Ovary (tissue), 9 donors: ENCODE results near the gene PFDN1. TPM values are rescaled to one million over a fixed set of nuclear protein-coding genes. Genes with fewer than 3 reads are reported as not detected.
A peak's percentile ranks its signal among the peaks of the same experiment; 100 is the strongest.

Experiments
- DNase-seq, 5 donors: peaks; one replicate each; pipeline ENCODE4 v3.0.0-alpha.2; 2019 to 2020
- H3K27ac ChIP-seq, 2 donors: fragments of 200-600 bp; one replicate each; pipeline versions ENCODE4 v1.5.1 to v1.8.0; 2019 to 2022
- H3K27me3 ChIP-seq: fragments of 200-600 bp; one replicate; pipeline ENCODE4 v1.8.0; 2022
- H3K36me3 ChIP-seq: fragments of 200-600 bp; sonication (generic); one replicate; pipeline ENCODE4 v1.5.1; 2019
- H3K4me1 ChIP-seq: one replicate; pipeline ENCODE4 v1.8.1; 2013; ENCODE audit warnings: mild to moderate bottlenecking, moderate library complexity; ENCODE audit not compliant: insufficient read depth
- H3K4me3 ChIP-seq: fragments of 200-600 bp; sonication (generic); one replicate; pipeline ENCODE4 v1.5.1; 2017
- H3K9me3 ChIP-seq, 2 donors: fragments of 200-600 bp in 1 of 2; sonication (generic) in 1 of 2; one replicate each; pipeline versions ENCODE4 v1.5.1 to v1.8.1; 2013 to 2019; ENCODE audit warnings: mild to moderate bottlenecking in 1 of 2, moderate library complexity in 1 of 2
- CTCF ChIP-seq, 3 donors: fragments of 450-650 bp in 2 of 3; fragments of 200-600 bp in 1 of 3; IDR thresholded peaks; one replicate each; pipeline versions ENCODE4 v1.5.1 to v1.8.0; 2016 to 2022; ENCODE audit warnings: antibody characterized with exemption in 3 of 3, mild to moderate bottlenecking in 1 of 3
- EP300 ChIP-seq: sonication (generic); formaldehyde crosslinking; IDR thresholded peaks from one replicate; pipeline ENCODE4 v1.6.1; 2017; ENCODE audit warnings: antibody characterized with exemption
- POLR2A ChIP-seq: fragments of 450-650 bp; IDR thresholded peaks from one replicate; pipeline ENCODE4 v1.6.1; 2017; ENCODE audit warnings: antibody characterized with exemption, mild to moderate bottlenecking, moderate library complexity
- WGBS, 3 donors: extraction: QIAGEN DNeasy Blood & Tissue Kit in 1 of 3; methylation state at CpG; one replicate each; pipeline versions ENCODE4 v1.1.5 to v1.1.7; 2013 to 2017; 5-methylcytosine and 5-hydroxymethylcytosine counted together
- intact Hi-C, 4 donors: fragments of 100-400 bp; cut with DNase I; formaldehyde crosslinking; loops; one replicate each; pipeline versions ENCODE4 v1.11.0 to v1.15.1; 2022 to 2023
- polyA plus RNA-seq, 2 donors: library from polyadenylated mRNA; stranded (reverse); fragments of 200-250 nt in 1 of 2; fragments of 350-450 nt in 1 of 2; fragmentation: Illumina TruSeq in 1 of 2; extraction: RNeasy Lipid Tissue Mini Kit (QIAGEN cat#74804) in 1 of 2; gene quantifications; one replicate each; pipeline ENCODE4 v1.2.3, GENCODE V29; 2013 to 2014
- total RNA-seq, 7 donors: library from RNA; depleted of rRNA in 2 of 7; stranded (reverse); fragments of >200 nt in 2 of 7; fragmentation: NEBNext Ultra II Directional in 3 of 7; extraction: Animal tissue kit (Norgen Biotek cat#: 25700) in 3 of 7; gene quantifications; one replicate each; pipeline versions ENCODE4 v1.1.0 to v1.2.4, GENCODE V29; 2016 to 2023
- donor health status: DM: no; HTN: no; CAD: no; lungs with moderate emphysema.
- donor health status: DM: no; HTN: no; CAD: no.
- donor health status: Bipolar disorder and iron deficiency.
- donor health status: DM: yes; HTN: yes; CAD: no.
- donor health status: DM: no; HTN: no; CAD: no.
- donor health status: DM: yes; HTN: yes; CAD: no.

Gene PFDN1
- total and polyA plus RNA-seq, 9 donors = 27.4 to 113 (median 35.3) TPM

DNA sequence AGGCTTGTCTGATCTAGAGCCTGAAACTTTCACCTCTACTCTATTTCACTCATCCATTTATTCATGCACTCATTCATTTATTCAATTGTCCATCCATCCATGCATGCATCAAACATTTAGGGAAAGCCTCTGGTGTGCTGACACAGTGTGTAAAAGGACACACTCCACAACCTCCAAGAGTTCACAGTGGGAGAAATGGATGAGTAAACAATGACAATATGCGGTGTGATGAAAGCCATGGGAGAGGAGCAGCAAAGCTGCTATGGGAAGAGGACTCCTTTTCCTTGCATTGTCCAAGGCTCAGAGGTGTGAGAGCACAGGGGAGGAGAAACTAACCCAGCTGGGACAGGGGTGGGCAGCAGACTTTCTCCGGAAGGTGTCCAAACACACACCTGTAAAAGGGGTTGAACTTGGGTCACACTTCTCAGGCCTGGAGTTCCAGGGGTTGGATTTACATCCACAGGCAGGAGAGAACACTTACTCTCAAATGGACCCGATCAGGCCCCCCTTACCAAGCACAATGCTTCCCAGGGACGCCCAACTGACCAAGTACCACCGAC, 21.2 kb upstream of the PFDN1 start:
- H3K36me3 ChIP-seq = no peaks in the 10 kb centered on the region
- H3K9me3 ChIP-seq = no peaks in the 10 kb centered on the region
- TF ChIP-seq POLR2A = no peak
- no peak for TF ChIP-seq EP300
- no peak for TF ChIP-seq CTCF (IDR thresholded peaks at IDR 0.05)
- intact Hi-C loops = no loop called here
- no peak overlapping the region for H3K27ac ChIP-seq
- no peak for DNase-seq
- H3K4me3 ChIP-seq = no peak overlapping the region
- H3K4me1 ChIP-seq = peaks cover 8% of the 10 kb centered on the region
- WGBS, 3 donors = 84 to 95% (median 90%) methylated on average over 5 of the region's 5 CpGs
- H3K27me3 ChIP-seq = no peaks in the 10 kb centered on the region

DNA sequence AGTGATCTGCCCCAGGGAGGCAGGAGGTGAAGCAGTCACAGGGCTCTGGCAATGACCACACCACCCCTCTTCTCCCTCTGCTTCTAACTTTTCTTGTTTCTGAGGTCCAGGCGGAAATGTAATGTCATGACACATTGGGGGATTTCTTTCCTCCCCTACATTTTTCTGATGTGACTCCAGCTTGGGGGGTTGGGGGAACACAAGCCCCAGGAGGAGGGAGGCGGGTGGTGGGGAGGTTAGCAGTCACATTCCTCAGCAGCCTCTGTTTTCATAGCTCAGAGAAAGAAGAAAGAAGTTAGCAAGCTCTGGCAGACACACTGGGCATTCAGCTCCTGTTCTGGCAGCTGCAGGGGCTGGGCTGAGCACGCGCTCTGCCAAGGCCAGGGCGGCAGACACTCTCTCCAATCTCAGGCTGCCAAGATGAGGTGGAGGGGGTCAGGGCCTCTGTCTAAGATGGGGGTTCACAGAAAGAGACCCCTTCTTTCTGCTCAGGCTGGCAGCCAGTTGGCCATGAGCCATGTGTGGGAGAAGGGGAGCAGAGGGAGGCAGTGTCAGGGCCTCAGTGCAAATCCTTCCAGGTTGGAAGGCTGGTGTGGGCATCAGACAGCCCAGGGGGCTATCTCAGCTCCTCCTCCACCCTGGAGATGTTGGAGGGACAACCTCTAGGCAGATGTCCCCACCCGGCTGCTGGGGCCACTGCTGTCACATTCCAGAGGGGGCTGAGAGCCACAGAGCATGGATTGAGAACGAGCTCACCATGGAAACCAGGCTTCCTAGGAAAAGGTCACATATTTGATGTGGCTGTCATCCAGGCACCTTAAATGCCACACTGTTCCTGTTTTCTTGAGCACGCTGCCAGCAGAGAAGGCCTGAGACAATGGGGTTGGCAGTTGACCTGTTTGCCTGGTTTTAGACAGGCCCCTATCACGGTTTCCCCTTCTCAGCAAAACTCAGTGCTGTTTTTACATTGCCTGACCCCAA, 20.1 kb upstream of the PFDN1 start:
- Histone ChIP-seq H3K36me3 (no peaks in the 10 kb centered on the region), H3K4me1 (peaks cover 8% of the 10 kb centered on the region), H3K4me3 (no peak overlapping the region), H3K27ac (peak overlapping the region in 1 of 2 donors; percentile 11), H3K27me3 (no peaks in the 10 kb centered on the region), H3K9me3 (no peaks in the 10 kb centered on the region)
- peak in 4 of 5 donors; percentile 40 to 50 (median 42) for DNase-seq
- TF ChIP-seq EP300 (no peak), CTCF (IDR thresholded peaks at IDR 0.05) (no peak), POLR2A (no peak)
- 26 to 44% (median 27%) methylated on average over 9 of the region's 9 CpGs for WGBS, 3 donors
- intact Hi-C loops = no loop called here

GRCh38 chr5:140321796-140322195, 18.9 kb upstream of the PFDN1 start:
- no peak for TF ChIP-seq EP300
- no peak for TF ChIP-seq POLR2A
- no peak for TF ChIP-seq CTCF (IDR thresholded peaks at IDR 0.05)
- intact Hi-C loops = no loop called here
- Histone ChIP-seq H3K27me3 (no peaks in the 10 kb centered on the region), H3K27ac (no peak overlapping the region), H3K36me3 (no peaks in the 10 kb centered on the region), H3K4me3 (no peak overlapping the region), H3K4me1 (peaks cover 8% of the 10 kb centered on the region), H3K9me3 (no peaks in the 10 kb centered on the region)
- DNase-seq = no peak
- WGBS, 3 donors = 93 to 100% (median 94%) methylated on average over 2 of the region's 2 CpGs

DNA sequence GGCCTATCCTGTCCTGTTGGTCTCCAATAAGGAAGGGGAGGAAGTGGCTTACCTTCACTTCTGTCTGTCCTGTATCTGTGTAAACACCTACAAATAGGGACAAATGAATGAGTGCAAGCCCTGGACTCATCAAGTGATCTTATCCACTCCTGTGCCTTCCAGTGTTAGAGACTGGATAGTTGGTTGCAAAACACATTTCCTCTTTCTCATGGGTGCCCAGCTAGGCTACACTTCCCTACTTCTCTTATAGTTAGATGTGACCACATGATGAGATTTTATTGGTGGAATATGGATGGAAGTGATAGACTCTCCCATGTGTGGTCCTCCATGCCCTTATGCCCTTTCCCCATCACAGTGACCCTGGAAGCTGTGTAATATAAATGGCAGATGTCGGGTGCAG, 16.9 kb upstream of the PFDN1 start:
- H3K36me3 ChIP-seq = no peaks in the 10 kb centered on the region
- no peak overlapping the region for H3K27ac ChIP-seq
- intact Hi-C loops = no loop called here
- TF ChIP-seq CTCF (IDR thresholded peaks at IDR 0.05) (no peak), EP300 (no peak), POLR2A (no peak)
- no peaks in the 10 kb centered on the region for H3K9me3 ChIP-seq
- H3K27me3 ChIP-seq = no peaks in the 10 kb centered on the region
- no peak for DNase-seq
- 90 to 96% (median 95%) methylated on average over 1 of the region's 1 CpG for WGBS, 3 donors
- peaks cover 8% of the 10 kb centered on the region for H3K4me1 ChIP-seq
- H3K4me3 ChIP-seq = no peak overlapping the region
